ENCODE measurements around the gene FRS3.

The FRS3 gene

DNA sequence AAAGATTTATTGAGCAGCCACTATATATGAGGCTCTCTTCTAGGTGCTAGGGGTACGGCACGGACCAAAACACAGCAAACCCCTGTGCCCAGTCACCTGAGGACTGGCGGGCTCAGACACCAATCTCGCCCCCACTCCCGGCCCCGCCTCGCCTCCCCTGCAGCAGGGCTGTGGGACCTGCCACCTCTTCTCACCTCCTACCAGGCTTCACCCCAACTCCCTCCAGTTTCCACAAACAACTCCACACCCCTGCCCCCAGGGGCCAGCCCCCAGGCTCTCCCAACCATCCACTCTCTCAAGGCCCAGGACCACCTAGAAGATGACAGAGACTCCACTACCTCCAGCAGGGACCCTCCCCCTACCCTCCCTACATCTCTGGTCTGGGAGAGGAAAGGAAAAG is 50.7 kb downstream of the FRS3 start:
- Histone ChIP-seq H3F3A (ENCODE audit: low read depth) (no peaks in the 10 kb centered on the region), H3K9me3 (ENCODE audit: insufficient read depth, low read depth, low read length) (no peaks in the 10 kb centered on the region), H3K4me2 (ENCODE audit: low read depth, low read length, poor library complexity, severe bottlenecking) (peak overlapping the region; percentile 6), H3K4me1 (ENCODE audit: insufficient read depth, low read length, poor library complexity, severe bottlenecking) (peaks cover 64% of the 10 kb centered on the region), H3K9ac (ENCODE audit: low read depth, low read length, poor library complexity, severe bottlenecking) (no peak overlapping the region), H3K9me2 (replicated peaks; ENCODE audit: low read depth, low read length) (no peaks in the 10 kb centered on the region), H3K27me3 (ENCODE audit: insufficient read depth, low read length, poor library complexity, severe bottlenecking) (no peaks in the 10 kb centered on the region), H3K79me2 (ENCODE audit: insufficient read depth, low read length) (peaks cover 8% of the 10 kb centered on the region; the same call in 1 of the 2 replicates), H2AFZ (ENCODE audit: low read length) (no peak overlapping the region), H3K4me3 (ENCODE audit: low read length, poor library complexity, severe bottlenecking) (no peak overlapping the region), H4K20me1 (ENCODE audit: insufficient read depth, low read length, poor library complexity, severe bottlenecking) (no peaks in the 10 kb centered on the region), H3K36me3 (ENCODE audit: insufficient read depth, low read length) (no peaks in the 10 kb centered on the region)
- TF ChIP-seq EZH2phosphoT487 (IDR thresholded peaks at IDR 0.05; ENCODE audit: borderline replicate concordance) = no peak
- TF ChIP-seq, protein P1, sequence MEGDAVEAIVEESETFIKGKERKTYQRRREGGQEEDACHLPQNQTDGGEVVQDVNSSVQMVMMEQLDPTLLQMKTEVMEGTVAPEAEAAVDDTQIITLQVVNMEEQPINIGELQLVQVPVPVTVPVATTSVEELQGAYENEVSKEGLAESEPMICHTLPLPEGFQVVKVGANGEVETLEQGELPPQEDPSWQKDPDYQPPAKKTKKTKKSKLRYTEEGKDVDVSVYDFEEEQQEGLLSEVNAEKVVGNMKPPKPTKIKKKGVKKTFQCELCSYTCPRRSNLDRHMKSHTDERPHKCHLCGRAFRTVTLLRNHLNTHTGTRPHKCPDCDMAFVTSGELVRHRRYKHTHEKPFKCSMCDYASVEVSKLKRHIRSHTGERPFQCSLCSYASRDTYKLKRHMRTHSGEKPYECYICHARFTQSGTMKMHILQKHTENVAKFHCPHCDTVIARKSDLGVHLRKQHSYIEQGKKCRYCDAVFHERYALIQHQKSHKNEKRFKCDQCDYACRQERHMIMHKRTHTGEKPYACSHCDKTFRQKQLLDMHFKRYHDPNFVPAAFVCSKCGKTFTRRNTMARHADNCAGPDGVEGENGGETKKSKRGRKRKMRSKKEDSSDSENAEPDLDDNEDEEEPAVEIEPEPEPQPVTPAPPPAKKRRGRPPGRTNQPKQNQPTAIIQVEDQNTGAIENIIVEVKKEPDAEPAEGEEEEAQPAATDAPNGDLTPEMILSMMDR (conservative IDR thresholded peaks at IDR 0.05; ENCODE audit: low read length) = no peak

DNA sequence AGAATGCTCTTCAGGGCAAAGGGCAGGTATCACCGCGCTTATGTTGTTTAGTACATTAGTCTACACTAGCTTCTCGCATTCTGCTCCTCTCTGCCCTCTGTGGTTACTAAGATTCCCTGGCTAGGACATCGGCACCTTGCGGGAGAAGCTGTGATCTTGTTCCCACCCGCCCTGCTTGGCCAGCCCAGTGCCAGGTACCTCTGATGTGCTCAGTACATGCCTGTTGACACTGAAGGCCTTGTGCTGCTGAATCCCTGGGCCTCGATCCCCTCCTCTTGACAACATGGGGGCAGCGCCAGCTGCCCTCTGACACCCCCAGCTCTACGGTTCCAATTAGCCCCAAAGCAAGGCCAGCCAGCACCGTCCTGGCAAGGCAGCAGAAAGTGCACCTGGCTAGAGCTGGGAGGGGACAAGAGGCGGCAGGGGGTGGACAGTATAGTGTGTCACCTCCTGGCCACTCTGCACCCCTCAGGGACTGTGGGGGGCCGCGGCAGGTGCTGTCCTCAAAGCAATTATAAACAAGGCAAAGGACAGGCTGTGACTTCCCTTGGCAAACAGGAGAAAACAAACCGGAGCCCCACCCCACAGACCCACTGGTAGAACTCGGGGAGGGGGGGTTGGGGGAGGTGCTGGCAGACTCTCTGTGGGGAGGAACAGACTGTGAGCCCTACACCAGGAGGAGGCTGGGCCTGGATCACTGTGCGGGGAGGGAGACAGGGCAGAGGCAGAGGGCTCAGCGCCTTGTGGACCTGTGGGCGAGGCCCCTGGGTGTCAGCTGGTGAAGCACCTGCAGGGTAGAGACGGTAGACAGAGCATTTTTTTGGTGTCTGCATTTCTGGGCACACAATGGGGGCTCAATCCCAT is 51.4 kb downstream of the FRS3 start:
- TF ChIP-seq, protein P1 (conservative IDR thresholded peaks at IDR 0.05; ENCODE audit: low read length) = no peak
- no peak for TF ChIP-seq EZH2phosphoT487 (IDR thresholded peaks at IDR 0.05; ENCODE audit: borderline replicate concordance)
- Histone ChIP-seq H3K9ac (ENCODE audit: low read depth, low read length, poor library complexity, severe bottlenecking) (no peak overlapping the region), H3F3A (ENCODE audit: low read depth) (no peaks in the 10 kb centered on the region), H2AFZ (ENCODE audit: low read length) (no peak overlapping the region), H3K4me1 (ENCODE audit: insufficient read depth, low read length, poor library complexity, severe bottlenecking) (peaks cover 64% of the 10 kb centered on the region), H3K9me3 (ENCODE audit: insufficient read depth, low read depth, low read length) (no peaks in the 10 kb centered on the region), H4K20me1 (ENCODE audit: insufficient read depth, low read length, poor library complexity, severe bottlenecking) (no peaks in the 10 kb centered on the region), H3K79me2 (ENCODE audit: insufficient read depth, low read length) (peaks cover 8% of the 10 kb centered on the region; the same call in 1 of the 2 replicates), H3K36me3 (ENCODE audit: insufficient read depth, low read length) (no peaks in the 10 kb centered on the region), H3K4me2 (ENCODE audit: low read depth, low read length, poor library complexity, severe bottlenecking) (no peak overlapping the region), H3K27me3 (ENCODE audit: insufficient read depth, low read length, poor library complexity, severe bottlenecking) (no peaks in the 10 kb centered on the region), H3K4me3 (ENCODE audit: low read length, poor library complexity, severe bottlenecking) (no peak overlapping the region), H3K9me2 (replicated peaks; ENCODE audit: low read depth, low read length) (no peaks in the 10 kb centered on the region)

DNA sequence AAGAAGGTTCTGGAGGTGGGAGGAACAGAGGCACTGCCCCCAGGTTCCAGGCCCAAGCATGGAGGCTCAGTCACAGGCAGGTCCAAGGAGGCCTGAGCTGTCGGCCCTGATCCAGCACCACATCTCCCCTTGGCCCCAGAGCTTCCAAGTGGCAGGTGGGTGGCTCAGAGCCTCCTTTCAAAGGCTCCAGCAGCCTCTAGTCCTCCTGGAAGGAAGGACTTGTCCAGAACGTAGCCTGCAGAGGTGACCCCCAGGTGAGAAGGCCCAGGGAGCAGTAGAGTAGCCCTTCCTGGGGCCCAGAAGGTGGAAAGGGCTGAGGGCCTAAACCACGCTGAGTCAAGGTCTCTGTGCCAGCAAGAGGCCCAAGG is 52.0 kb downstream of the FRS3 start:
- Histone ChIP-seq H3K9ac (ENCODE audit: low read depth, low read length, poor library complexity, severe bottlenecking) (no peak overlapping the region), H3K9me2 (replicated peaks; ENCODE audit: low read depth, low read length) (no peaks in the 10 kb centered on the region), H4K20me1 (ENCODE audit: insufficient read depth, low read length, poor library complexity, severe bottlenecking) (no peaks in the 10 kb centered on the region), H2AFZ (ENCODE audit: low read length) (no peak overlapping the region), H3F3A (ENCODE audit: low read depth) (no peaks in the 10 kb centered on the region), H3K9me3 (ENCODE audit: insufficient read depth, low read depth, low read length) (no peaks in the 10 kb centered on the region), H3K4me2 (ENCODE audit: low read depth, low read length, poor library complexity, severe bottlenecking) (no peak overlapping the region), H3K79me2 (ENCODE audit: insufficient read depth, low read length) (peaks cover 8% of the 10 kb centered on the region; the same call in 1 of the 2 replicates), H3K4me3 (ENCODE audit: low read length, poor library complexity, severe bottlenecking) (no peak overlapping the region), H3K4me1 (ENCODE audit: insufficient read depth, low read length, poor library complexity, severe bottlenecking) (peaks cover 62% of the 10 kb centered on the region), H3K27me3 (ENCODE audit: insufficient read depth, low read length, poor library complexity, severe bottlenecking) (no peaks in the 10 kb centered on the region), H3K36me3 (ENCODE audit: insufficient read depth, low read length) (no peaks in the 10 kb centered on the region)
- TF ChIP-seq EZH2phosphoT487 (IDR thresholded peaks at IDR 0.05; ENCODE audit: borderline replicate concordance) = no peak
- TF ChIP-seq, protein P1 (conservative IDR thresholded peaks at IDR 0.05; ENCODE audit: low read length) = no peak
